Mammary epithelial cell (primary cell): Measurements from ENCODE around the gene EIF1AY.

ENCODE experiments used
- EZH2 ChIP-seq: IDR thresholded peaks from 2 replicates; pipeline ENCODE4 v1.6.1; 2012; ENCODE audit warnings: low read length, inconsistent platforms, borderline replicate concordance
- TF ChIP-seq, protein P1 (sequence below), 2 donors: IDR thresholded peaks in 1 of 2; conservative IDR thresholded peaks in 1 of 2; 2 replicates each; pipeline ENCODE4 v1.5.1; 2011 to 2012; ENCODE audit warnings: inconsistent platforms in 2 of 2, low read length in 2 of 2, mild to moderate bottlenecking in 2 of 2, control low read depth in 1 of 2, low read depth in 1 of 2; ENCODE audit not compliant: insufficient read depth in 1 of 2; ENCODE audit errors: extremely low read depth in 1 of 2

DNA sequence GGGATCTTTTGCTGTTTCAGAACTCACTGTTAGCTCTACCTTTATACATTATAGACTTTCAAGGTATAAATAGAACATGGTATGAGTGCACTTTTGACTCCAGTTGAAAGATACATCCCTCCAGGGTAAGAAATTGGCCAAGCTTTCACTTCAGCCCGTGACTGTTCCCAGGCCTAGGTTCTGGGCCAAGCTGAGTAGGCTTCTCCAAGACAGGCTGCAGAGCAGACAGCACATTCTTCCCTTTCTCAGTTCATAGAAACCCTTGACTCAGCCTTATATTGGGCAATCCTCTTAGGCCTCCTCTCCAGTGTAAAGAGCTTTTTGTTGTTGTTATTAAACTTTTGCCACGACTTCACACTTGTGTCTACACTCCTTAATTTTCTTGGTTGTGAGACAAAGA, 29.5 kb upstream of the EIF1AY start:
- no peak for TF ChIP-seq EZH2
- TF ChIP-seq, protein P1, sequence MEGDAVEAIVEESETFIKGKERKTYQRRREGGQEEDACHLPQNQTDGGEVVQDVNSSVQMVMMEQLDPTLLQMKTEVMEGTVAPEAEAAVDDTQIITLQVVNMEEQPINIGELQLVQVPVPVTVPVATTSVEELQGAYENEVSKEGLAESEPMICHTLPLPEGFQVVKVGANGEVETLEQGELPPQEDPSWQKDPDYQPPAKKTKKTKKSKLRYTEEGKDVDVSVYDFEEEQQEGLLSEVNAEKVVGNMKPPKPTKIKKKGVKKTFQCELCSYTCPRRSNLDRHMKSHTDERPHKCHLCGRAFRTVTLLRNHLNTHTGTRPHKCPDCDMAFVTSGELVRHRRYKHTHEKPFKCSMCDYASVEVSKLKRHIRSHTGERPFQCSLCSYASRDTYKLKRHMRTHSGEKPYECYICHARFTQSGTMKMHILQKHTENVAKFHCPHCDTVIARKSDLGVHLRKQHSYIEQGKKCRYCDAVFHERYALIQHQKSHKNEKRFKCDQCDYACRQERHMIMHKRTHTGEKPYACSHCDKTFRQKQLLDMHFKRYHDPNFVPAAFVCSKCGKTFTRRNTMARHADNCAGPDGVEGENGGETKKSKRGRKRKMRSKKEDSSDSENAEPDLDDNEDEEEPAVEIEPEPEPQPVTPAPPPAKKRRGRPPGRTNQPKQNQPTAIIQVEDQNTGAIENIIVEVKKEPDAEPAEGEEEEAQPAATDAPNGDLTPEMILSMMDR (conservative IDR thresholded peaks at IDR 0.05 in 1 of 2, IDR thresholded peaks at IDR 0.05 in 1 of 2; ENCODE audit: extremely low read depth in 1 of 2, insufficient read depth in 1 of 2, low read depth in 1 of 2, low read length in 2 of 2): no peak
